Activated CD4-positive, CD25-positive, alpha-beta regulatory T cell (primary cell): ENCODE data around the gene PDE6B.
"Not testable (repeated sequence)": the region's sequence is repeated elsewhere in the genome, so short reads cannot be mapped to it uniquely, and the experiment has no call there.

Experiments
- DNase-seq, 4 experiments: peaks; one replicate each; lab custom pipeline; 2025; lab: John Stamatoyannopoulos, UW

Gene PDE6B

DNA sequence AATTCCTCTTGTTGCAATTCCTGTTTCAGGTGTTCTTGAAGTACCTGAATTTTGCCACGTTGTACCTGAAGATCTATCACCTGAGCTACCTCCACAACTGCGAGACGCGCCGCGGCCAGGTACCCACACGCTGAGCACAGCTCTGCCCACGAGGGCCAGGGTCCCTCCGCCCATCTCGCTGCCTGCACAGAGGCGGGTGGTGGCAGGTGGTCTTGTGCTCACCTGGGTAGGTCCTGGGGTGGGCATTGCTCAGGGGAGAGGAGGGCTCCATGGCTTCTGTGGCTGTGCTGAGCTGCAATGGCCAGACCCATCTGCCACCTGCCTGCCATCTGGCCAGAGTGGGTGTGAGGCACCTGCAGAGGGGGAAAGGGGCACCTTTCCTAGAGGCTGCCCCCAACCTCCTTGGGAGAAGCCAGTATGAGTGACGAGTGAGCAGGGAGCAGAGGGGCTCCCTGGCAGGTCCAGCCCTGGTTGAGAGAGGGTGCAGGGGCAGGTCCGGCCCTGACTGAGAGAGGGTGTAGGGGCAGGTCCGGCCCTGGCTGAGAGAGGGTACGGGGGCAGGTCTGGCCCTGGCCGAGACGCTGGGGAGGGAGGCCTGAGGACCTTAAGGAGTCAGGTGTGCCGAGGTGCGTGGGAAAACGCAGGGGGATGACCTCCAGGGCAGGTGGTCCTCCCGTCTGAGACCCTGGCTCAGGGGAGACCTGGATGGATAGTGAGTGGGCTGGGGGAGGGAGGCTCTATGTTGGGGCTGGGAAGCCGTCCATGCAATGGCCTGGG lies 10.7 kb downstream of the PDE6B start:
- DNase-seq, result no peak

GRCh38 chr4:636628-637159 lies 11.3 kb downstream of the PDE6B start:
- DNase-seq, result no peak

DNA sequence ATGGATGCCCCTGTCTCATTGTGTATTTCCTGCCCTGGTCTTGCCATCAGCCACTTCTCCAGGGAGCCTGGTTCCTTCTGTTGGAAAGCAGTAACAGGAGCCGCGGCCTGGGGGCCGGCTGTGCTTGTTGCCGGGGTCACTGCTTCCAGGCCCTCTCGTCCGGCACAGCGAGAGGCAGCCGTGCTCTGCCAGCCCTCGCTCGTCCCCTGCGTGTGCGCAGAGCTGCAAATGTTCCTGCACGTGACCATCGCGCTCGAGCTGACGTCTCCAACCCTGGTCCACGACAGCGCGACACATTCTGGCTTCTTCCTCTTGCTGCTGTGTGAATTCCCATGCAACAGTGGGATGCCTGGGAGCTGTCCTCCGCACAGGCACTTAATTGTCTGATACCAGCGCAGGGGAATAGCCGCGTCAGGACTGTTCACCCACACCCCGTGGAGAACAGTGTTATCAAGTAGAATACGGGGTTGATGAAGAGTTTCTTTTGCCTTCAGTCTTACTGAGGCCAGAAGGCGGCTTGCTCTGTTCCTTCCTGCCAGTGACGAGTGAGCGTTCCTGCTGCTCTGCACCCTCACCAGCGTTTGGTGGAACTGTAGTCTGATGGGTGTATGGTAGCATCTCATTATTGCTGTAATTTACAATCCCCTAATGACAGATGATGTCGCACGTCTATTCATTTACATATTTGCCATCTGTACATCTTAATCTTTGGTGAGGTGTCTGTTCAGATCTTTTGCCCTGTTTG lies 12.3 kb downstream of the PDE6B start:
- no peak for DNase-seq

- DNase-seq, result not testable (repeated sequence)
These were observed 17.0 kb downstream of the PDE6B start for GRCh38 chr4:642366-642765.

- no peak for DNase-seq
These were observed 21.1 kb downstream of the PDE6B start for GRCh38 chr4:646460-646859.

DNA sequence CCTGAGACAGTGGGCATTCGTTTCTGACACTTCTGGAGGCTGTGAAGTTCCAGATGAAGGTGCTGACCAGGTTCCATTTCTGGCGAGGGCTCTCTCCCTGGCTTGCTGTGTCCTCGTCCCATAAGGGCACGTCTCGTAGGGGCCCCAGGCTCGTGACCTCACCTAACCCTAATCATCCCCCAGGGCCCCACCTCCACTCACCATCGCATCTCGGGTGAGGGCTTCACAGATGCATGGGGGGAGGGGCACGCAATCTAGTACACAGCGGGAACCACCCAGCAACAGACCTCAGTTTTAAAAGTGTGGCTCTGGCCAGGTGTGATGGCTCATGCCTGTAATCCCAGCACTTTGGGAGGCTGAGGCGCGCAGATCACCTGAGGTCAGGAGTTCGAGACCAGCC lies 22.1 kb downstream of the PDE6B start:
- no peak for DNase-seq

- DNase-seq, result no peak
These were observed 23.4 kb downstream of the PDE6B start for GRCh38 chr4:648579-649292.

DNA sequence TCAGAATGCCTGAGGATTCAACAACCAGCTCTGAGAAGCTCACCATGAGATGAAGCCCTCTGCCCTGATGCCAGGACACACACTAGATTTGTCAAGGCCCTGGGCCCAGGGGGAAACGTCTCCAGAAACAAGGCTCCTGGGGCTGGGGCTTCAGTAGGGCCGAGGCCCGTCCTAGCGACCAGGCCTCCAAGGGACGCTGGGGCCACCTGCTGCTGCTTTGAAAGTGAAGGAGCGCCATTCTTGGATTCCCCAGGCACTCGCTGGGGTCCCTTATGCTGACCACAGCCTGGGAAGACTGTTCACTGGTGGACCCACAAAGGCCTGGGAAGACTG lies 23.9 kb downstream of the PDE6B start:
- DNase-seq, result no peak

GRCh38 chr4:649751-650310 lies 24.5 kb downstream of the PDE6B start:
- no peak for DNase-seq

DNA sequence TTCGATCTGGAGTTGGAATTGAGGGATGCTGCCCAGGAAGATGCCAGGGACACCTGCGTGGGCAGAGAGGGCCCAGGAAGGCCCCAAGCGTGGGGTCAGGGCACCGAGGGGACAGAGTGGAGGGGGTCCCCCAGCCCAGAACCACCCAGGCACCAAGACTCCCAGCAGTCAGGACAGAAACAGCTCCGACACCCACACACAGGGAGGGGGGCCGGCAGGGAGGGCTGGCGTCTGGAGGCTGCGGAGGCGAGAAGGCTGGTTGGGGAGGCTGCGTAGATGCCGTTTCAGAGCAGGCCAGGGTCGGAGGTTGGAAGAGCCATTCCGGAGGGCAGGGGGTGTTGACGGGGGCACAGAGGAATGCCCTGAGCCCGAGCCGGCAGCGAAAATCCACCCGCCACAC lies 25.1 kb downstream of the PDE6B start:
- DNase-seq, result no peak

GRCh38 chr4:650951-651883 lies 25.8 kb downstream of the PDE6B start:
- no peak for DNase-seq

DNA sequence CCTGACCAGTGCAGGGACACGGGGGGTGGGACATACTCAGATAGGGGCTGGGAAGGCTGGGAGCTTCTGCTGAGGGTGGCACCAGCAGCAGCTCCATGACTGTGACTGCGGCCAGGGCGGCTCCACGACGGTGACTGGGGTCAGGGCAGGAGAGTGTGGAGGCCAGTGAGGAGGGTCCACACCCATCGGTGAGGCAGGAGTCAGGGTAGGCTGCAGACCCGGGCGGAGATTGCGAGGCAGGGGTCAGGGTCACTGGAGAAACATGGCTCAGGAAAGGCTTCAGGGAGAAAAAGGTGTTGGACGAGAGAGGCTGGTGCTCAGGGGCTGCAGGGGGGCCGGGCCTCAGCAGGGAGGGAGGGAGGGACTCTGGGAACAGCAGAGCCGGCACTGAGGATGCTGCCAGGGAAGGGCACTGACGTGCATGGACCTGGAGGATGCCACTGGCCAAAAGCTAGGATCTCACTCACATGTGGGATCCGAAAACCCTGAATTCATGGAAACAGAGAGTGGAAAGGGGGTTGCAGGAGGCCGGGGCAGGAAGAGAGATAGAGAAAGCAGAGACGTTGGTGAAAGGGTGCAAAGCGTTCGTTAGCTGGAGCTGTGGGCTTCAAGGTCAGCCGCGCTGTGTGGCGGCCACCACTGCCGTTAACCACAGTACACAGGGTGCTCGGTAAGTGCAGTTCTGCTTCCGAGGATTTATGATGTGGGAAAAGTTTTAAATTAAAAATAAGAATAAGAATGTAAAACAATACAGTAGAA lies 26.7 kb downstream of the PDE6B start:
- DNase-seq, result no peak

DNA sequence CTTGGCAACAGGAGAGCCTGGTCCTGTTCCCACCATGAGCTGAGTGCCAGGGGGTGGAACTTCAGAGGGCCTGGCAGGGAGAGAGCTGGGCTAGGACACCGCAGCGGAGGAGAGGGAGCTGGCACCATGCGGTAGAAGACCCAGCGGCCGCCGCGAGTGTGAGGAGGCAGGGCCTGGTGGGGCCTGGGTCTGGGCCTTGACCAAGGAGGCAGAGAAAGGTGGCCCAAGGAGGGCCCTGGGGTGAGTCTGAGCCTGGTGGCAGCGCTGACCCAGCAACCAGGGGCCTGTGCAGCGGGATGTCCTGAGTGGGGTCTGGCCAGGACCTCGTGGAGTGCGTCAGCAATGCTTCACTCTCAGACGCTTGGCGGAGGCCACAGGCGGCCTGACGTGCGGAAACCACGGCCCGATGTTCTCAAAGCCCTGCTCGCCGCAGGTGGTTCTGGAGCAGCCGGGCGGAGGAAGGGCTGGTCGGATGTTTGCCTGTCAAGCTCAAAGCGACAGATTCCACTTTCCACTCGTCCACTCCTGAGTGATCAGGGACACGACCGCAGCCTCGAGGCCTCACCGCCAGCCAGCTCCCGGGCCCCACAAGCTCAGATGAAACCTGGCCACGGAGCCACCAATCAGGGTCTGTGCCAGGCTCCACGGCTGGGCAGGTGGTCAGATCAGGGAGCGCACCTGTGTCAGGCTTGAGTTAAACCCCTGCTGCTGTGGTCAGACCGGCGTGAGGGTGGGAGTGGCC lies 27.9 kb downstream of the PDE6B start:
- DNase-seq, result no peak

DNA sequence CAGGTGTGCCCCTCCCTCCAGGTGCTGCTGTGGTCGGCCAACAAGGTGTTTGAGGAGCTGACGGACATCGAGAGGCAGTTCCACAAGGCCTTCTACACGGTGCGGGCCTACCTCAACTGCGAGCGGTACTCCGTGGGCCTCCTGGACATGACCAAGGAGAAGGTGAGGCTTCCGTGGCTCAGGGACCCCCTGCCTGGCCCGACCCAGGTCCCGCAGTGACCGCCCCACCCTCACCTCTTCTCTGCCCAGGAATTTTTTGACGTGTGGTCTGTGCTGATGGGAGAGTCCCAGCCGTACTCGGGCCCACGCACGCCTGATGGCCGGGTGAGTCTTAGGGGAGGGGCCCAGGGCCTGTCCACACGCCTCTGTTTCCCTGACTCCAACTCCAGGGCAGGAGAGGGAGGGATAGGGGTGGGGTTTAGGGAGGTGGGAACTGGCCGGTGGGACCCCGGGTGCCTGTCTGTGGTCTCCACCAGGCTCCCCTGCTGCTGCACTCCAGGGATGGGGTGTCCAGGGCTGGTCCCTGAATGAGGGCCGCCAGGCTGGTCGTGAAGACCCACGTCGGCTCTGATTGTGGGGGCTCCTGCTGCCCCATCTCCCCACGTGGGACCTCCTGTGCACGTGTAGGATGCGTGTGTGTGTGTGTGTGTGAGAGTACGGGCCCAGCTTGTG lies 28.6 kb downstream of the PDE6B start:
- no peak for DNase-seq

GRCh38 chr4:654503-654845 lies 29.1 kb downstream of the PDE6B start:
- DNase-seq, result no peak

- DNase-seq, result no peak
These were observed 29.6 kb downstream of the PDE6B start for GRCh38 chr4:654871-655463.

DNA sequence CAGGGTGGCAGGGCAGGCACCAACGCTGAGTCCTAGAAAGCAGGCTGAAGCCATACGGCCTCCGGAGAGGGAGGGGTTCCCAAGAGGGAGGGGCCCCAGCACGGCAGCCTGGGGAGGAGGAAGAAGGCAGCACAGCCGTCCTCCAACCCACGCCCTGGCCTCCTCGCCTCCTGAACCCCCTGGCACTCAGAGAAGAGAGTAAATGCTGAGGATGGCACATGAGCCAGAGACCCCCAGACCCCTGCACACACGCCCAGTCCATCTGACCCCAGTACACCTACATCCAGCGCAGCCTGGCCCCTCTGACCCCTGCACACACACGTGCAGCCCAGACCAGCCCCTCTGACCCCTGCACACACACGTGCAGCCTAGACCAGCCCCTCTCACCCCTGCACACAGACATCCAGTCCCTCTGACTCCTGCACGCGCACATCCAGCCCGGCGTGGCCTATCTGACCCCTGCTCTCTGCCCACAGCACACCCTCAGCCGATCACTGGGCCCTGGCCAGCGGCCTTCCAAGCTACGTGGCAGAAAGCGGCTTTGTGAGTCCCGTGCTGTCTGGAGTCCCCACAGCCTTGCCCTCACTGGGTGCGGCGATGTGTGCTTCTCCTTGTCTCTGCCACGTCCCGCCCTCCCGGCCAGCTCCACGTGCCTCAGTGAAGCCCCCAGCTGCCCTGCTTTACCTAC lies 30.2 kb downstream of the PDE6B start:
- no peak for DNase-seq
